Measurements from ENCODE around the gene FBXO45.

DNA sequence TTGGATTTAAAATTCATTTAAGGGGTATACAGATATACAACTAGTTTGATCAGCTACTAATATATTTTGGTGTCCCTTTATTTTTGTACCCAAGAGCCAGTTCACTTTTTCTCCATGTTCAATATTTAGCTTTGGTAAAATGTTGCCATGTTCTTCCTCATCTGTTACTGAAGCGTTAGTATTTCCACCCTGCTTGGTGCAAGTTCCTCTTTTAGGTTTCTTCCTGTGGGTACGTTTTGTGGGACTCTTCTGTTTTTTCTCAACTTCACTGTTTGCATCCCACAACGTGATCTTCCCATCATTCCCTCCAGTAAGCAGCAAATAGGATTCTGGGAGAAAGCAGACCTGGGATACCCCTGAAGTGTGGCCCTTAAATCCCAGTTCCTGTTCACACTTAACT is 14.3 kb upstream of the FBXO45 start:
- TF ChIP-seq, protein P1, sequence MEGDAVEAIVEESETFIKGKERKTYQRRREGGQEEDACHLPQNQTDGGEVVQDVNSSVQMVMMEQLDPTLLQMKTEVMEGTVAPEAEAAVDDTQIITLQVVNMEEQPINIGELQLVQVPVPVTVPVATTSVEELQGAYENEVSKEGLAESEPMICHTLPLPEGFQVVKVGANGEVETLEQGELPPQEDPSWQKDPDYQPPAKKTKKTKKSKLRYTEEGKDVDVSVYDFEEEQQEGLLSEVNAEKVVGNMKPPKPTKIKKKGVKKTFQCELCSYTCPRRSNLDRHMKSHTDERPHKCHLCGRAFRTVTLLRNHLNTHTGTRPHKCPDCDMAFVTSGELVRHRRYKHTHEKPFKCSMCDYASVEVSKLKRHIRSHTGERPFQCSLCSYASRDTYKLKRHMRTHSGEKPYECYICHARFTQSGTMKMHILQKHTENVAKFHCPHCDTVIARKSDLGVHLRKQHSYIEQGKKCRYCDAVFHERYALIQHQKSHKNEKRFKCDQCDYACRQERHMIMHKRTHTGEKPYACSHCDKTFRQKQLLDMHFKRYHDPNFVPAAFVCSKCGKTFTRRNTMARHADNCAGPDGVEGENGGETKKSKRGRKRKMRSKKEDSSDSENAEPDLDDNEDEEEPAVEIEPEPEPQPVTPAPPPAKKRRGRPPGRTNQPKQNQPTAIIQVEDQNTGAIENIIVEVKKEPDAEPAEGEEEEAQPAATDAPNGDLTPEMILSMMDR (conservative IDR thresholded peaks at IDR 0.05 in 1 of 2, IDR thresholded peaks at IDR 0.05 in 1 of 2; ENCODE audit: extremely low read depth in 1 of 2, insufficient read depth in 1 of 2, low read depth in 1 of 2, low read length in 2 of 2): no peak
- no peak for TF ChIP-seq EZH2 (IDR thresholded peaks at IDR 0.05; ENCODE audit: borderline replicate concordance, low read length)
